HCT116 (cell line): ENCODE results near the gene CSNK1D.

Experiments
- CTCF ChIP-seq, 3 experiments: fragments of 200-600 bp in 1 of 3; sonication (generic) in 1 of 3; IDR thresholded peaks in 2 of 3; conservative IDR thresholded peaks in 1 of 3; 2 replicates each; pipeline ENCODE4 v1.5.1; 2012 to 2017; ENCODE audit warnings: low read depth in 2 of 3, low read length in 2 of 3, antibody characterized with exemption in 1 of 3, borderline replicate concordance in 1 of 3, control low read depth in 1 of 3, mild to moderate bottlenecking in 1 of 3, mixed read lengths in 1 of 3, mixed run types in 1 of 3, moderate library complexity in 1 of 3; ENCODE audit not compliant: insufficient read depth in 1 of 3
- EZH2 ChIP-seq: fragments of 200-600 bp; sonication (generic); IDR thresholded peaks from 2 replicates; pipeline ENCODE4 v1.6.1; 2017; ENCODE audit warnings: antibody characterized with exemption, mixed run types
- EZH2phosphoT487 ChIP-seq: fragments of 200-600 bp; IDR thresholded peaks from 2 replicates; pipeline ENCODE4 v1.6.1; 2018; ENCODE audit warnings: antibody characterized with exemption, borderline replicate concordance
- SRF ChIP-seq: IDR thresholded peaks from 2 replicates; pipeline ENCODE4 v1.6.1; 2012; ENCODE audit warnings: low read depth

- TF ChIP-seq EZH2phosphoT487: no peak
- TF ChIP-seq CTCF (IDR thresholded peaks at IDR 0.05 in 2 of 3, conservative IDR thresholded peaks at IDR 0.05 in 1 of 3; ENCODE audit: borderline replicate concordance in 1 of 3, insufficient read depth in 1 of 3, low read depth in 2 of 3, low read length in 2 of 3): no peak
- TF ChIP-seq EZH2: no peak
- no peak for TF ChIP-seq SRF
These were observed 11.6 kb upstream of the CSNK1D start for GRCh38 chr17:82285141-82285540.
